Ramos (cell line): ENCODE results near the gene TP53AIP1.

ENCODE experiments used
- in situ Hi-C: fragments of 300-500 bp; cut with MboI; formaldehyde crosslinking; loops from one replicate; pipeline ENCODE4 v1.14.3; 2022; ENCODE audit warnings: low sequenced_read_pairs; ENCODE audit not compliant: unreplicated experiment

Gene TP53AIP1

GRCh38 chr11:128946648-128947047 lies 4.0 kb upstream of the TP53AIP1 start:
- in situ Hi-C loops: no loop called here

GRCh38 chr11:128943428-128943976 lies 831 bp upstream of the TP53AIP1 start:
- in situ Hi-C loops: no loop called here

- in situ Hi-C loops: no loop called here
Observed at GRCh38 chr11:128942272-128942612, 429 bp downstream of the TP53AIP1 start.

DNA sequence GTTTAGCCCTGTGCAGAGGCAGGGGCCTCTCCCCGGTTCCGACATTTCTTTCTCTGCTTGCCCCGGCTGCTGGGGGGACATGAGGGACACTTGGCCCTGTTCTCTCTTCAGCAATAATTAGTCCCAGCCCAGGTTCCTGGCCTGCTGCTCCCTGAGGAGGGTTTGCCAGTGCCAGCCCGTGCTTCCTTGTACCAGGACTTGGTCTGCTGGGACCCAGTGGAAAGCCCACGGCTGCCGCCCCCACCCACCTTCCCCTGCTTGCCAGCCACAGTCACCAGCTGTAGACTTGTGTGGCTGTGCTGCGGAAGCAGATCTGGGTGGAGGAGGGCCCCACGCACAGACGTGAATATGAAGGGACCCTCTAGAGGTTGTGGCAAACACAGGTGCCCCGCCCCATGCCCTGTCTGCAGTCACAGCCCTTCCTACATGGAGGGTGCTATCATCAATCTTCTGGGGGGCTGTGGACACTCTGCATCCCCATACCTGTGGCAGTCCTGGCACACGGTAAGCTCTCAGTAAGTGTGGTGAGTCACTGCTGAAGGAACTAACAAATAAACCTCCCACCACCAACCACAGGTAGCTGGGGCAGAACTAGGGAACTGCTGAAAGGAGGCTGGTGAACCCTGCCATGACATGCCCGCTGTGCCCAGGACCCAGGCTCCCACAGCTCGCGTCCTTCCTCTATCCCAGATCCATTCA lies 949 bp downstream of the TP53AIP1 start:
- in situ Hi-C loops: no loop called here

DNA sequence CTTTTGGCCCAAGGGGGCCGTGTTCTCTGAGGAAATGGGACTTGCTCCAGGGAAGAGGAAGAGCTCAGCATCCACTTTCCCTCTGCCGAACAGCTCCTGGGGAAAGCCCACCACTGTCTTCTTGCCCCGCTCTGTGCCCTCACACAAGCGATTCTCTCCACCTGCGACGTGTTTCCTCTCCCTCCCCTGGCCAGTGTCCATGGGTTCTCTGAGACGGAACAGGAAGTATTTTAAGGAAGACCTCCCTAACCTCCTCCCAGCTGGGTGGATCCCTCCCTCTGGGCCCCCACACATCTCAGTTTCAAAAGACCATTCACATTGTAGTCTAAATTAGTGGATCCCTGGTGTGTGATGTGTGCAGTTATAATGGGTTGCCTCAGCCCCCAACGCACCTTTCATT lies 1.6 kb downstream of the TP53AIP1 start:
- in situ Hi-C loops: no loop called here

DNA sequence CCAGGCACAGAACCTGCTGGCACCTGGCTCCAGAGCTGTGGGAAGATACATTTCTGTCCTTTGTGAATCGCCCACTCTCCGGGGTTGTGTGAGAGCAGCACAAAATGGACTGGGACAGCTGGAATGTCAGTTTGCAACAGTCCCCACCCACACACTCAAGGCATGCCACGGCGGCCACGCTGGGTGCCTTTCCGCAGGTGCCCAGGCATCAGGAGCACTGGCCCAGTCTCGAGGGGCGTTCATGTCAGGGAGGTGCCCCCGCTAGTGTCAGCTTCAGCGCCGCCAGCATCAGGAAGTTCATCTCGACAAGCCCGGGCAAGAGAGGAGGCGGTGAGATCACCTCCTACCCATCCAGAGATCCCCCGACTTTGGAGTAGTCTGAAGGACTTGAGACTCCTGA lies 2.1 kb downstream of the TP53AIP1 start:
- in situ Hi-C loops: no loop called here

DNA sequence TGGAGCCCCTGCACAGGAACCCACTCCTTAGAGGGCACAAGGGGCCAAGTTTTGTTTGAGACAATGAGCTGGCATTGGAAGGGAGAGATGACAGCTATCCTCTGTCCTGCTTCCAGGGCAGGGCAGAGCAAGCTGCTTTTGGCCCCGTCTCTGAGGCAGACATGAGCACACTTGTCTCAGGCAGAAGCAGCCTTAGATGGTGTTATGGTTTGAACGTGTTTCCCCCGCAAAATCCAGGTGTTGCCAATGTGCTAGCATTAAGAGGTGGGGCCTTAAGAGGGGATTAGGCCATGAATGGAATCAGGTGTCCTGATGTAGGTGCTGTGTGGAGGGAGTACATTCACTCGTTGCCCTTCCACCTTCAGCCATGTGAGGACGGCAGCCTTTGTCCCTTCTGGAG lies 2.5 kb downstream of the TP53AIP1 start:
- in situ Hi-C loops: no loop called here

DNA sequence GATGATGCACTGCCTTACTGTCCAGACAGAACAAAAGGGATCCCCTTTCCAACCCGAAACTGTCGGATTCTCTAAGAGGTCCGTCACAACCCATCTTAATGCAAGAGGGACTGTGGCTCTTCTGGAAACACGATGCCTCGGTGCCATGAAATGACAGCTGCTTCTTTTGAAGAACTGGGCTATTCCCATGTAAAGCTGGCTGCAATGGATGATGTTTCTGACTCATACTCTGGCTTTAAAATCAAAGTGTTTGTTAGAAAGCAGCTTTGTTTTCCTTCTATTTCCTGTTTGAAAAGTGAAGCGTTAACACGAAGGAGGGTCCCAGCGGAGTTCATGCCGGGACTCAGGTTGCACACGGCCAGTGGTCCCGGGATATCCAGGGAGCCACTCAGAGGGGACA lies 3.1 kb downstream of the TP53AIP1 start:
- in situ Hi-C loops: no loop called here

DNA sequence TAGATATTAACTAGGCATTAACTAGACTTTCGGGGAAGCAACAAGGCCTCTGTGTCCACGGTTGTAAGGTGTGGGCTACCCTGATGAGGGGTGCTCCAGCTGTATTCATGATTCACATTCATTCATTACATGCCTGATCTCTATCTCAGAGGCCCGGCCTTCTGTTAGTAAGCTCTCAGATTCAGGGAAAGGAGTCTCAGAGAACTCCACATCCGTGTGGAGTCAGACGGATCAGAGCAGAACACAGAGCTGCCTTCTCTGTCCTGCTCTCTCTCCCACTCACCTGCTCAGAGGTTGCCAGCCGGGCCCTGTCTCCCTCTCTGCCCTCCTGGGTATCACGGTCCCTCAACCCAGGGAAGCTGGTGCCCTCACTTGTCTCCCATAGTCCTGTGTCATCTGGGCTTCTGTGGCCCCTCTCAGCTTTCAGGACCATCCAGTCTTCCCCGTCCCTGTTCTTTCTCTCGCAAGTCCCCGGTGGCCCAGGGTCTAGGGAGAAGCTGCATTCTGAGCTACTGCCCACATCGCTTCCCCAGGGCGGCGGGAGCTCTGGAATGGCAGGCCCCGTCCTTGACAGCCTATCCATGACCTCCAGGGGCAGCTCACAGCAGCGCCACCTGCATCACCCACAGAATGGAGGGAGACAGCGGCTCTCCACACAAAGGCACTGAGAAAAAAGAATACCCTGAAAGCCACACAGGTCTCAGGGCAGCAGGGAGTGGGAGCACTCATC lies 4.3 kb downstream of the TP53AIP1 start:
- in situ Hi-C loops: no loop called here

- in situ Hi-C loops: no loop called here
Observed at GRCh38 chr11:128937480-128937879, 5.2 kb downstream of the TP53AIP1 start.

DNA sequence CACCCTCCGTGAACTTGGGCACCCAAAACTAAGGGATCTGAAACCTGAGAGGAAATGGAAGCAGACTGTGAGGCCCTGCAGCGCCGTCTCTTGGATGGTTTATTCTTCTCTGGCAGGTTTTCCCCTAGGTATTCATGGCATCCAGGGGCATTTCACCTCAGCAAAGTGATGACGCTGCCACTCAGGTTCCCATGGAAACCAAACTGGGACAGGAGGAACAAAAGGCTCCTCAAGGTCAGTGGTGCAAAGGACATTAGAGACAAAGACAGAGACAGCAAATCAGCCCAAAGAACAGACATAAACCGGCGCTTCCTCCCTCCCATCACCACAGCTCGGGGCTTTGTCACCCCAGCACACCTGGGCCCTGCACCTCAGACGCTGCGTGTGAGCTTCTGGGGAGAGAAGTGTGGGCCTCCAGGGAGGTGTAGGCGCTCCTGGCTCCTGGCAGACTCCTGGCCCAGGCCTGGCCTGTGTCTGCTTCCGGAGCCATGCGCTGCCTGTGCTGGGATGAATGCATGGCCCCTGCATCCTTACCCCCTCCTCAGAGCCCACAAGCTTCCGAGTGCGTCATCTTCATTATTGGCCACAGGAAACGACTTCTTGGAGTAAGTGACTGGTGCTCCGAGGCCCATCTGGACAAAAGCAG lies 5.9 kb downstream of the TP53AIP1 start:
- in situ Hi-C loops: no loop called here

DNA sequence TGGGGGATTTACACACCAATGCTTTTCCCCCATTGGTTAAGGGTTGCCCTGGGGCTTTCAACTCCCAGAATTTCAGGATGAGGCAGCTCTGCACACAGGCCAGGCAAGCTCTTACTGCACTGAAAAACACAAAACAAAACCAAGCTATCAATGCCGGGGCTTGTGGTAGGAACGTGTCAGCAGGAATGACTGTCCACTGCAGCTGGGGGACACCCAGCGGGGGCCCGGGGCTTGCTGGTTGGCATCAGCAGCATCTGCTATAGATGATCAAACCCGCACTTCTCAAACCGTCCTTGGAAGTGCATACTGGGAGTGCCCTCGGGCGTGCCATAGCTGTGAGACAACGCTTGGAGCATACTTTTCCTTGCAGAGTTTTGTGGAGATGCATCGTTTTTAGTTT lies 7.7 kb downstream of the TP53AIP1 start:
- in situ Hi-C loops: no loop called here

GRCh38 chr11:128934351-128934750 lies 8.3 kb downstream of the TP53AIP1 start:
- in situ Hi-C loops: no loop called here

DNA sequence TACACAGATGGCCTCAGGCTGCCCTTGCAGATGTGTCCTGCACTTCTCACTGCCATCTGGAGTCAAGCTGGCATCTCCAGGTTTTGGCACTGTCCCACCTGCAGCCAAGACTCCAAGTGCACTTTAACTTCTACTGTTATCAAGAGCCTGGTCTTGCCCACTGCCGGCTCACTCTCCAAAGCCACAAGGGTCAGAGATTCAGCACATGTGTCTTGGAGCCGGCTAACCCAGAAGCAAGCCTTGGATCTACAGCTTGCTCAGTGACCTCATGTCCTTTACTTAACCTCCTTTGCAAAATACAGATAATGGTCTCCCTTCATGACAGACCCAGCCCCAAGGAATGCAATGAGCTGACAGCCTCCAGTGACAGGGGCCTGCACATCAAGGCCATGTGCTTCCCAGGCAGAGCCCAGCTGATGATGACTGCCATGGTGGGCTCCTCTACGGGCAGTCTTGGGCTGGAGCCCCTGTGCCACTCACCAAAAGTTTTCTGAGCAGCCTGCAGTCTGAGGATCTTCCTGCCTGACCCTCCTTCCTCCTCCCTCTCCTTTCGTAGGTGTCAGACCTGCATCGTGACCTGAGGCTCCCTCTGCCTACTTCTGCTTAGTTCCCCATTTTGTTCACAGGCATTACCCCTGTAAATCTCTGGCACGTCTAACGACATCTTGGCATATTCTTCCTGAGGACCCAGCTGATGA lies 9.0 kb downstream of the TP53AIP1 start:
- in situ Hi-C loops: no loop called here

DNA sequence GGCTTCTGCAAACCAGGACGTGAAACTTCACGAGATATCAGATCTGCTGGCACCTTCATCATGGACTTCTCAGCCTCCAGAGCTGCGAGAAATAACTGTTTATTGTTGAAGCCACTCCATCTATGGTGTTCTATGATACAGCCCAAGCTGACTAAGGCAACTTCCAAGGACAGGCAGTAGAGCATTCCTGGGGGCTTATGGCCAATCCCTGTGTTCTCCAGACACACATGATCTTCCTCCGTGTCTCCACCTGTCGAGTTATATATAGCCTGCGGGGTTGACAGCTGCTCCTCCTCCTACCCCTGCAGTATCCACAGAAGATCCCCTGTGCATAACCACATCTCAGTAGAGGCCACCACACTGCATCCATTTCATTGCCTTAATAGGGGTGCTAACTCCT lies 11.0 kb downstream of the TP53AIP1 start:
- in situ Hi-C loops: no loop called here

DNA sequence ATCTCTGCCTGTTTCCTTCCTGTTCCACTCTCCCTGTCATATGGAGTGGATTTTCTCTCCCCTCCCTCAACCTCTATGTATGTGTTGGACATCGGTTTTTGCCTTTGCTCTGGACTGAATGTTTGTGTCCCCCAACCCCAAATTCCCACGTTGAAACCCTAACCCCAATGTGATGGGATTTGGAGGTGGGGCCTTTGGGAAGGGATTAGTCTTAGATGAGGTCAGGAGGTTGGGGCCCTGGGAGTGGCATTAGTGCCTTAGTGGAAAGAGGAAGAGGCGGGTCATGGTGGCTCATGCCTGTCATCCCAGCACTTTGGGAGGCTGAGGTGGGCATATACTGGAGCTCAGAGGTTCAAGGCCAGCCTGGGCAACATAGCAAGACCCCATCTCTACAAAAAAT lies 11.6 kb downstream of the TP53AIP1 start:
- in situ Hi-C loops: no loop called here

- in situ Hi-C loops: no loop called here
Observed at GRCh38 chr11:128929991-128930390, 12.7 kb downstream of the TP53AIP1 start.

- in situ Hi-C loops: no loop called here
Observed at GRCh38 chr11:128929468-128929867, 13.2 kb downstream of the TP53AIP1 start.

DNA sequence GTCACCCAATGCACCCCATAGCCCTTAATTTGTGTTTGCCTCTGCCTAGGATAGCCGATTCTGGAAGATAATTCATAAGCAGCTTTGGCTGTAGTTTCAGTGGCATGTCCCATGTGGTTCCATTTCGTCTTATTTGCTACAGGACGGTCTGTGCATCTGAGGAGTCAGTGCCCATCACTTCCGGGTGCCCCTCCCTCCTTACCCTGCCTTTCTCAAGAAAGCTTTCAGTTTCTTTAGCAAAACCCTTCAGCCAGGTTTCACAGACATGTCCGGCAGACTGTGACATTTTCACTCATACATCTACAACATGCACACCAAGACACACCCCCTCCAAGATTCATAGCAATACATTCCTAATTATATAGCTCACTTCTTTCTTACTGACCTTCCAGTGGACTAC lies 14.3 kb downstream of the TP53AIP1 start:
- in situ Hi-C loops: no loop called here

DNA sequence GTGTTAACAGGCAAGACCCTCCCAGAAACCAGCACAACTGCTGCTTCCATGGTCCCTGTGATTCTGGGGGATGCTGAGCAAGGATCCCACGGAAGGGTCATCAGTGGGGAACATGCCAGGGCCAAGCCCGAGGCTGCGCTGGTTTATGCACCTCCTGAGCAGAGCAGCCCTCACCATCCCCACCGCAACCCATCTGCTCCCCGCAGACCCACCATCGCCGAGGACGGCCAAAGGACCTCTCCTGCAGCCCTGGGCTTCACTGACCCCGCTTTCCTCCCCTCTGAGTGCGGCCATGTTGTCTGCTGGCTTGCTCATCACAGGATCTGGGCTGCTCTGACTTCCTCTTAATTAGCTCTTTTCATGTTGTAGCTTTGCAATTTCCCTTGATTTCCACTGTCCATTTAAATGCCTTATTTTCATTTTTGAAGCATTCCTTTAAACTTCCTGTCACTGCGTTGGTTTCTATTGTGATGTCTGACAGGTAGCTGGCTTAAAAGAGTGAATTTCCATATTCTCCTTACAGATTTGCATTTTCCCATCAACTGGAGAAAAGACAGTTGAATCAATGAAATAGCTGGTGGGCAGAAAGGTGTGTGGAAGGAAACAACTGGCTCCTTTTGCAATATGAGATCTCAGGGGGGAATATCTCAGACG lies 14.9 kb downstream of the TP53AIP1 start:
- in situ Hi-C loops: no loop called here
